ENCODE results near the gene DEPDC4.

DEPDC4 gene

GRCh38 chr12:100279607-100280244, 12.8 kb upstream of the DEPDC4 start:
- Histone ChIP-seq H3K9me3 (ENCODE audit: severe bottlenecking) (no peaks in the 10 kb centered on the region), H3K27me3 (ENCODE audit: insufficient read depth, low read depth, severe bottlenecking) (no peaks in the 10 kb centered on the region), H3K4me3 (ENCODE audit: low read depth, low read length) (no peak overlapping the region), H3K27ac (no peak overlapping the region), H3K36me3 (peaks cover 18% of the 10 kb centered on the region)
- DNase-seq: no peak
- no peak for TF ChIP-seq CTCF (IDR thresholded peaks at IDR 0.05; ENCODE audit: low read depth, low read length)

- no peaks in the 10 kb centered on the region for H3K27me3 ChIP-seq (ENCODE audit: insufficient read depth, low read depth, severe bottlenecking)
- no peak overlapping the region for H3K4me3 ChIP-seq (ENCODE audit: low read depth, low read length)
- H3K27ac ChIP-seq: no peak overlapping the region
- peaks cover 14% of the 10 kb centered on the region for H3K36me3 ChIP-seq
- H3K9me3 ChIP-seq (ENCODE audit: severe bottlenecking): no peaks in the 10 kb centered on the region
- TF ChIP-seq CTCF (IDR thresholded peaks at IDR 0.05; ENCODE audit: low read depth, low read length): no peak
- no peak for DNase-seq
Measured at GRCh38 chr12:100279159-100279558, 12.3 kb upstream of the DEPDC4 start.

GRCh38 chr12:100274291-100274690, 7.4 kb upstream of the DEPDC4 start:
- DNase-seq: no peak
- Histone ChIP-seq H3K9me3 (ENCODE audit: severe bottlenecking) (no peaks in the 10 kb centered on the region), H3K27me3 (ENCODE audit: insufficient read depth, low read depth, severe bottlenecking) (no peaks in the 10 kb centered on the region), H3K36me3 (0 out of 2 replicates have a peak, but pooled peaks cover 4% of the 10 kb centered on the region), H3K4me3 (ENCODE audit: low read depth, low read length) (no peak overlapping the region), H3K27ac (no peak overlapping the region)
- TF ChIP-seq CTCF (IDR thresholded peaks at IDR 0.05; ENCODE audit: low read depth, low read length): no peak

GRCh38 chr12:100273782-100274181, 6.9 kb upstream of the DEPDC4 start:
- Histone ChIP-seq H3K4me3 (ENCODE audit: low read depth, low read length) (no peak overlapping the region), H3K27me3 (ENCODE audit: insufficient read depth, low read depth, severe bottlenecking) (no peaks in the 10 kb centered on the region), H3K9me3 (ENCODE audit: severe bottlenecking) (no peaks in the 10 kb centered on the region), H3K36me3 (0 out of 2 replicates have a peak, but pooled peaks cover 4% of the 10 kb centered on the region), H3K27ac (no peak overlapping the region)
- TF ChIP-seq CTCF (IDR thresholded peaks at IDR 0.05; ENCODE audit: low read depth, low read length): no peak
- DNase-seq: no peak

GRCh38 chr12:100268835-100269564, 2.1 kb upstream of the DEPDC4 start:
- H3K9me3 ChIP-seq (ENCODE audit: severe bottlenecking): no peaks in the 10 kb centered on the region
- no peak overlapping the region for H3K4me3 ChIP-seq (ENCODE audit: low read depth, low read length)
- no peak overlapping the region for H3K27ac ChIP-seq
- TF ChIP-seq CTCF (IDR thresholded peaks at IDR 0.05; ENCODE audit: low read depth, low read length): no peak
- H3K36me3 ChIP-seq: no peaks in the 10 kb centered on the region; the same call in 1 of the 2 replicates
- DNase-seq: no peak
- no peaks in the 10 kb centered on the region for H3K27me3 ChIP-seq (ENCODE audit: insufficient read depth, low read depth, severe bottlenecking)

Data from WERI-Rb-1 (cell line).